Stimulated activated naive B cell treated with anti-CD40 and anti-IgM and Interleukin-4, amounts not matched to agents 10 μg/mL and 1 μg/mL and 100 μg/mL, for 72 hours (primary cell): ENCODE measurements around the gene MBD4.
"Not testable (repeated sequence)": the region's sequence is repeated elsewhere in the genome, so short reads cannot be mapped to it uniquely, and the experiment has no call there.

Source experiments
- ATAC-seq, 2 donors: fragments of 150-1000 bp; cut with Tn5 transposase; replicated peaks; 2 replicates each; pipeline ENCODE4 v1.10.0; 2021; ENCODE audit warnings: moderate library complexity in 1 of 2
- DNase-seq: peaks from one replicate; pipeline ENCODE4 v3.0.0; 2021
- H3K27ac Mint-ChIP-seq: one replicate; pipeline ENCODE4 v1.8.0; 2022; ENCODE audit warnings: mild to moderate bottlenecking, mixed read lengths
- H3K27me3 Mint-ChIP-seq, 2 donors: one replicate each; pipeline ENCODE4 v1.8.0; 2022; ENCODE audit warnings: mixed read lengths in 2 of 2
- H3K36me3 Mint-ChIP-seq, 2 donors: one replicate each; pipeline ENCODE4 v1.8.0; 2022; ENCODE audit warnings: mixed read lengths in 2 of 2, mild to moderate bottlenecking in 1 of 2
- H3K4me1 Mint-ChIP-seq, 2 donors: one replicate each; pipeline ENCODE4 v1.8.0; 2022; ENCODE audit warnings: mixed read lengths in 2 of 2, mild to moderate bottlenecking in 1 of 2
- H3K4me3 Mint-ChIP-seq, 2 donors: one replicate each; pipeline ENCODE4 v1.8.0; 2022; ENCODE audit warnings: mild to moderate bottlenecking in 2 of 2, mixed read lengths in 2 of 2, moderate library complexity in 1 of 2
- H3K9me3 Mint-ChIP-seq, 2 donors: one replicate each; pipeline ENCODE4 v1.8.0; 2022; ENCODE audit warnings: mixed read lengths in 2 of 2, mild to moderate bottlenecking in 1 of 2

Gene MBD4

DNA sequence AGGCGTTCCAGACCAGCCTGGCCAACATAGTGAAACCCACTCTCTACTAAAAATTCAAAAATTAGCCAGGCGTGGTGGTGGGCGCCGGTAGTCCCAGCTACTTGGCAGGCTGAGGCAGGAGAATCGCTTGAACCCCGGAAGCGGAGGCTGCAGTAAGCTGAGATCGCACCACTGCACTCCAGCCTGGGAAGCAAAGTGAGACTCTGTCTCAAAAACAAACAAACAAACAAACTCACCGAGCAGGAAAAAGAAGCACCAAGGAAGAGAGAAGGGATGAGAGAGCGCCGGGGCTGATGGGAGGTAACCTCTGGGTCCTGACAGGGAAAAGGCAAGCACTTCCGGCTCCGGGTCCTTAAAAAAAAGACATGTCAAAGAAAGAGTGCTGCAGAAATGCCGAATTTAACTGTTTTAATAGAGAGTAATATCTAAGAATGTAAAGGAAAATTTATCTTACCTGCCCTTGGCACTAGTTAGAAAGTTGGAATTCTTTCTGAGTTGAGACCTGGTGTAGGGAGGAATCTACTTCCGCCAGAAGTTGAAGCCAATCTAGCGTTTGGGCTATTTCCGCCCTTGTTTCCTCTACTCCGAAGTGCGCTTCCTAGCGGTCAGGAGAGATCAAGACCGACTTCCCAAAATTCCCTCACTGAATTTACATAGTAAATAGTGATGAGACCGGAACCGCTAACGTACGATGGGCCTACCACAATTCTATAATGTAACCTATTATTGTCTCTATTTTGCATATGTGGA, 40.4 kb downstream of the MBD4 start:
- DNase-seq (peak; percentile 73), ATAC-seq (peak; percentile 71 to 81)
- Mint-ChIP-seq H3K9me3 (peaks cover 0 to 3% of the 10 kb centered on the region in 2 donors), H3K27me3 (no peaks in the 10 kb centered on the region), H3K4me3 (peak overlapping the region; percentile 95 to 98), H3K27ac (peak overlapping the region; percentile 96), H3K36me3 (peaks cover 10 to 25% of the 10 kb centered on the region in 2 donors), H3K4me1 (peaks cover 30 to 38% of the 10 kb centered on the region in 2 donors)

- H3K9me3 Mint-ChIP-seq = peaks cover 0 to 3% of the 10 kb centered on the region in 2 donors
- H3K27ac Mint-ChIP-seq = peak overlapping the region; percentile 96
- H3K27me3 Mint-ChIP-seq = no peaks in the 10 kb centered on the region
- ATAC-seq (peak; percentile 14 to 15), DNase-seq (no peak)
- peak overlapping the region; percentile 95 to 98 for H3K4me3 Mint-ChIP-seq
- peaks cover 32 to 38% of the 10 kb centered on the region in 2 donors for H3K4me1 Mint-ChIP-seq
- H3K36me3 Mint-ChIP-seq = peaks cover 12 to 29% of the 10 kb centered on the region in 2 donors
Observed at GRCh38 chr3:129398803-129399144, 41.0 kb downstream of the MBD4 start.

- not testable (repeated sequence) for H3K9me3 Mint-ChIP-seq, DNase-seq, H3K27me3 Mint-ChIP-seq, H3K27ac Mint-ChIP-seq, ATAC-seq, H3K4me3 Mint-ChIP-seq
- peaks cover 32% of the 10 kb centered on the region in 2 donors for H3K4me1 Mint-ChIP-seq
- peaks cover 23 to 49% of the 10 kb centered on the region in 2 donors for H3K36me3 Mint-ChIP-seq
Observed at GRCh38 chr3:129393760-129394564, 45.8 kb downstream of the MBD4 start.

DNA sequence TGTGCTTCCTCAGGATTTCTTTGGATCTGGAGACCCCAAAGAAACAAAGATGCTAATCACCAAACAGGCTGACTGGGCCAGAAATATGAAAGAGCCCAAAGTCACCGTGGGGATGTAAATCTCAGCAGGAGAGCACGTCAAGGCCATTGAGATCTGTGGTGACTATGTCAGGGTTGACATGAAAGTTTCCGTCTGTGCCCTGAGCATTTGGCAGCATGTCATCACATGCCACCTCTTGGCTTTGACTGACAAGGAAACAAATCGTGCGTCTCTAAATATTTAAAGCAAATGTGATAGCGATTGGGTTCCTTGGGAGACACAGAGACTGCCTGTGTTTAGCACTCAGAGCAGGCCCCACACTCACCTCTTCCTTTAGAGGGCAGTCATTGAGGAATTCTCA, 46.5 kb downstream of the MBD4 start:
- Mint-ChIP-seq H3K27me3 (no peaks in the 10 kb centered on the region), H3K9me3 (no peaks in the 10 kb centered on the region), H3K4me3 (no peak overlapping the region), H3K27ac (no peak overlapping the region), H3K4me1 (peaks cover 25 to 27% of the 10 kb centered on the region in 2 donors), H3K36me3 (peaks cover 24 to 47% of the 10 kb centered on the region in 2 donors)
- no peak for ATAC-seq
- no peak for DNase-seq

DNA sequence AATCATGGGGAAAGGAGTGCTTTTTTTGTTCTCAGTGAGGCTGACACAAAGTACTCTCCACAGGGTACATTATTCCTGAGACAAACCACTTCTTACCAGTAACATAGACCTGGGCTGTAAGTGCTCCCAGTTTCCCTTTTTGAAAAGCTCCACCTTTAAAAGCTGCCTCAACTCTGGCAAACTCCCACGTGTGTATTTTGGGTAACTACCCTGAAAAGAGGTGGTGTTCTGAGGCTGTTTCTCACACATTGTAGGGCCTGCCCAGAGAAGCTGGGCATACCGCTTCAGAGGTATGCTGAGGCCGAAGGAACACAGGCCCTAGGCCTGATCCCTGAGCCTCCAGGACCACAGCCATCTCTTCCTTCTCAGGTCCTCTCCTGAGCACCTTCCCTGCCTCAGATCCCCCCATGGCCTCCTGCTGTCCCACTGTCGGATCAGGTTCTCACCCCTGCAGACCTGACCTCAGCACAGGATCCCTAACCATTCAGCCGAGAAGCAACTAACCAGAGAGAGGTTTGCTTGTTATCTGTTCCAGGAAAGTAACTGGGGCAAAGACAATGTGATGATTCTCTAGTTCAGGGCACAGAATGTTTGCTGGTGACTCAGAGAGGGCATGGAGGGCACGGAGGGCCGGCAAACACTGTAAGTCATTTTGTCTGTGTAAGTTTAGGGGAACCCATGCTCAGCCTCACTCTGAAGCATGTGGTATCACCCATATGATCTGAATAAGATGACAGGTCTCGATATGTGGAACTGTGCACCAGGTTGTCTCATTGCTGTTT, 47.5 kb downstream of the MBD4 start:
- ATAC-seq, H3K27me3 Mint-ChIP-seq: not testable (repeated sequence)

DNA sequence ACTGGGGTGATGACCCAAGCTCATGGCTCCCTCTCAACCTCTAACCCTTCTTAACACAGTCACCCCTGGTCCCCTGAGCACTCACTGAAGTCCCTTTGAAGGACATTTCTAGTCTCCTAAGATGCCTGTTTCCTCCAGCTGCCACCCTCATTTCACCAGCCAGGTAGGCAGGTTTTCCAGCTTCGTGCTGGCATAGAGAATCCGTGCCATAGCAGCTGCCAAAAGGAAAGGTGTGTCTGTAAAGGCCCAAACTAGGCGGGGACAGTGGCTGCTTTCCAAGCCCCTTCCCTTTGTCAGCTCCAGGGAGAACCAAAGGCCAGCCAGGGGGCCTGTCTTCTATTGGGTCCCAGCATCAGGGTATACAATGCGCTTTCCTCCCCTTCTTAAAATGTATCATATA, 48.2 kb downstream of the MBD4 start:
- peak overlapping the region; percentile 3 for H3K27ac Mint-ChIP-seq
- not testable (repeated sequence) for H3K4me3 Mint-ChIP-seq, H3K27me3 Mint-ChIP-seq, H3K9me3 Mint-ChIP-seq, DNase-seq, ATAC-seq
- H3K36me3 Mint-ChIP-seq = peaks cover 37 to 60% of the 10 kb centered on the region in 2 donors
- H3K4me1 Mint-ChIP-seq = peaks cover 9 to 13% of the 10 kb centered on the region in 2 donors

More for the DNA sequence above, 47.5 kb downstream of the MBD4 start:
- not testable (repeated sequence) for DNase-seq, H3K4me3 Mint-ChIP-seq, H3K9me3 Mint-ChIP-seq
- Mint-ChIP-seq H3K36me3 (peaks cover 31 to 53% of the 10 kb centered on the region in 2 donors), H3K4me1 (peaks cover 16 to 20% of the 10 kb centered on the region in 2 donors), H3K27ac (peak overlapping the region; percentile 37)

GRCh38 chr3:129389572-129389937, 50.2 kb downstream of the MBD4 start:
- no peaks in the 10 kb centered on the region for H3K9me3 Mint-ChIP-seq
- peak overlapping the region; percentile 52 for H3K27ac Mint-ChIP-seq
- DNase-seq (no peak), ATAC-seq (no peak)
- no peaks in the 10 kb centered on the region for H3K27me3 Mint-ChIP-seq
- H3K4me3 Mint-ChIP-seq = no peak overlapping the region
- peaks cover 39 to 55% of the 10 kb centered on the region in 2 donors for H3K36me3 Mint-ChIP-seq
- peaks cover 9 to 12% of the 10 kb centered on the region in 2 donors for H3K4me1 Mint-ChIP-seq

DNA sequence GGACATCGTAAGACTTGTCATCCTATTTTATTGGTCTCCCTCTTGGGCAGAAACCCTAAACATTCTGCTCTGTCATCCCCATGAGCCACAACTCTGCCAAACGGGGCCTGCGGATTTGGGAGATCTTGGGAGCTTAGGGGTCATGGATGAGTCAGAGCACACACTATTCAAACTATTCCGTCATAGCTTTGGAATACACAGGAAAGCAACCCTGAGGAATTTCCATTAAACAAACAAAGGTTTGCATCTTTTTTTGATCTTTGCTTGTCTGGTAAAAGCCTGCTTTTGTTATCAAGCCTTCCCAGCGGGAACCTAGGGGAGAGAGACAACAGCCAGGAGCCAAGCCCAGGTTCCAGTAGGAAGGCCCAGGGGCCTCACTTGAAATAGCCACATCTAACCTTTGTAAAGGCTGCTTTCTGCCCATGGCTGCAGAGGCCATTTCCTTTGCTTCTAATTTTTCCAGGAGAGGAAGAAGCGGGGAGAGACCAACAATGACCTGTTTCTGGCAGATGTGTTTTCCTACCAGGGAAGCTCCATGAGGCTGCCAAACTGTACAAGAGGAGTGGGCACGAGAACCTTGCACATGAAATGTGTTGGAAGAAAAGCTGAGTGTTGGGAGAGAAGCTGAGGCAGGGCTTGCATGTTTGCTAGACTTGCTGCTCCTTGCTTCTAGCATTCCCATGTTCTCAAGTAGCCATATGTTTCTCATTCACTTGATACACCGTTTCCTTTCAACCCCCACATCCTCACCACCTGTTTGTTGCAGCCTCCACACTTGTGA, 50.8 kb downstream of the MBD4 start:
- Mint-ChIP-seq H3K27ac (peak overlapping the region; percentile 52), H3K36me3 (peaks cover 36 to 53% of the 10 kb centered on the region in 2 donors), H3K4me1 (peaks cover 5 to 13% of the 10 kb centered on the region in 2 donors)
- not testable (repeated sequence) for DNase-seq, H3K27me3 Mint-ChIP-seq, ATAC-seq, H3K4me3 Mint-ChIP-seq, H3K9me3 Mint-ChIP-seq

- H3K36me3 Mint-ChIP-seq = peaks cover 31 to 45% of the 10 kb centered on the region in 2 donors
- no peaks in the 10 kb centered on the region for H3K27me3 Mint-ChIP-seq
- H3K4me1 Mint-ChIP-seq = peaks cover 4 to 18% of the 10 kb centered on the region in 2 donors
- DNase-seq (no peak), ATAC-seq (no peak)
- no peaks in the 10 kb centered on the region for H3K9me3 Mint-ChIP-seq
- peak overlapping the region; percentile 42 for H3K27ac Mint-ChIP-seq
- H3K4me3 Mint-ChIP-seq = no peak overlapping the region
Observed at GRCh38 chr3:129387487-129387886, 52.3 kb downstream of the MBD4 start.

DNA sequence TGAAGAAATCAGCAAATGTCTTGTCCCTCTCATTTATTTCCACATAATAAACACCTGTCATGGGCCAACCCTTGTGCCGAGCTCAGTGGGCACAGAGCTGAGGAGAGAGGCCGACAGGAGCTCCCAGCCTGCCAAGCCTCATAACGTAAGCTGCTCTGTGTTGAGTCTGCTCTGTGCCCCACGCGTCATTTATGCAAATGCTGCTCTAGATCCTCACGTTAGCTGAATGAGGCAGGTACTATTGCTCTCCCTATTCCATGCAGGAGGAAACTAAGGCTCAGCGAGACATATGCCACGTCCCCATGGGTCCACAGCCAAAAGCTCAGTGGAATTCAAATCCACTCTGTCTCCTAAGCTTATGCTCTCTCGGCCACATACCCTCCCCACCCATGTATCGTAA, 52.8 kb downstream of the MBD4 start:
- H3K36me3 Mint-ChIP-seq = peaks cover 29 to 42% of the 10 kb centered on the region in 2 donors
- H3K27me3 Mint-ChIP-seq = no peaks in the 10 kb centered on the region
- peaks cover 4 to 18% of the 10 kb centered on the region in 2 donors for H3K4me1 Mint-ChIP-seq
- no peak overlapping the region for H3K27ac Mint-ChIP-seq
- ATAC-seq (no peak), DNase-seq (no peak)
- no peak overlapping the region for H3K4me3 Mint-ChIP-seq
- H3K9me3 Mint-ChIP-seq = no peaks in the 10 kb centered on the region

- not testable (repeated sequence) for H3K27me3 Mint-ChIP-seq, H3K9me3 Mint-ChIP-seq, H3K27ac Mint-ChIP-seq, H3K4me3 Mint-ChIP-seq, ATAC-seq, DNase-seq
- H3K36me3 Mint-ChIP-seq = peaks cover 26 to 34% of the 10 kb centered on the region in 2 donors
- peaks cover 2 to 18% of the 10 kb centered on the region in 2 donors for H3K4me1 Mint-ChIP-seq
Observed at GRCh38 chr3:129385507-129385906, 54.2 kb downstream of the MBD4 start.

- Mint-ChIP-seq H3K9me3 (no peaks in the 10 kb centered on the region), H3K4me1 (peaks cover 2 to 18% of the 10 kb centered on the region in 2 donors), H3K4me3 (no peak overlapping the region), H3K27ac (peak overlapping the region; percentile 26), H3K27me3 (no peaks in the 10 kb centered on the region), H3K36me3 (peaks cover 25 to 38% of the 10 kb centered on the region in 2 donors)
- DNase-seq (no peak), ATAC-seq (no peak)
Observed at GRCh38 chr3:129384594-129385323, 55.0 kb downstream of the MBD4 start.

DNA sequence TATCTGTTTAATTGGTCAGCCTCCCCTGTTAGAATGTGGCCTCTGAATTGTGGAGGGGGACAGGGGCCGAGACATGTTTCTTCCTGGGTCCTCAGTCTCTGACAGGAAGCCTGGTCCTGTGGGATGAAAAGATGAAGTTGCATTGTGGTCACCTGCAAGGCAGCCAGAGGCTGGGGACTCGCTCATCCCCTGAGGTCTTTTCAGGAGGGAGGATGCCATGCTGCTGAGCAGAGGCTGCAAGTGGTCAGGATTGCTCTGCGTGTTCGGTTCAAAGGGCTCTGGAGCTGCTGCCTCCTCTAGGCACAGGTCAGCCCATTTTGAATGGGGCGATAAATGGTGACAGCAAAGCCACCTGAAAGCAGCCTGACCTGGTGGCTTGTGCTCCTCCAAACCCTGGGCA, 55.6 kb downstream of the MBD4 start:
- Mint-ChIP-seq H3K36me3 (peaks cover 25 to 34% of the 10 kb centered on the region in 2 donors), H3K4me1 (peaks cover 2 to 18% of the 10 kb centered on the region in 2 donors)
- H3K9me3 Mint-ChIP-seq, H3K27me3 Mint-ChIP-seq, H3K27ac Mint-ChIP-seq, H3K4me3 Mint-ChIP-seq, ATAC-seq, DNase-seq: not testable (repeated sequence)
